GM19025 (cell line): ENCODE results near the gene CCDC136.

Source experiments
- ATAC-seq: cut with Tn5 transposase; IDR thresholded peaks from one replicate; pipeline ENCODE4 v1.9.1; 2021; ENCODE audit warnings: mild to moderate bottlenecking, low read depth, moderate library complexity; ENCODE audit not compliant: unreplicated experiment

Gene CCDC136

GRCh38 chr7:128775744-128776474, 15.9 kb upstream of the CCDC136 start, which contains the start of gene OPN1SW:
Gene OPN1SW, minus strand, starts transcription at chr7:128775794. Its CDS starts 13 bp downstream, at chr7:128775781.
- no peak for ATAC-seq

GRCh38 chr7:128777156-128778123, 14.3 kb upstream of the CCDC136 start:
- no peak for ATAC-seq

- no peak for ATAC-seq
These were observed 12.8 kb upstream of the CCDC136 start for GRCh38 chr7:128778946-128779345.

GRCh38 chr7:128781126-128781525, 10.6 kb upstream of the CCDC136 start:
- no peak for ATAC-seq

- ATAC-seq, result no peak
These were observed 9.9 kb upstream of the CCDC136 start for GRCh38 chr7:128781851-128782250.

GRCh38 chr7:128783143-128783861, 8.5 kb upstream of the CCDC136 start:
- ATAC-seq, result no peak

- no peak for ATAC-seq
These were observed 6.0 kb upstream of the CCDC136 start for GRCh38 chr7:128785738-128786137.

GRCh38 chr7:128788446-128789412, 3.0 kb upstream of the CCDC136 start:
- no peak for ATAC-seq

- no peak for ATAC-seq
These were observed 1.3 kb upstream of the CCDC136 start for GRCh38 chr7:128790315-128791041.

- ATAC-seq, result no peak
These were observed 182 bp downstream of the CCDC136 start for GRCh38 chr7:128791972-128792327.

GRCh38 chr7:128792471-128793180, 858 bp downstream of the CCDC136 start:
- no peak for ATAC-seq

GRCh38 chr7:128793181-128793547, 1.4 kb downstream of the CCDC136 start:
- no peak for ATAC-seq

GRCh38 chr7:128794020-128794419, 2.3 kb downstream of the CCDC136 start:
- ATAC-seq, result no peak

- no peak for ATAC-seq
These were observed 2.7 kb downstream of the CCDC136 start for GRCh38 chr7:128794436-128794835.

- no peak for ATAC-seq
These were observed 3.4 kb downstream of the CCDC136 start for GRCh38 chr7:128795129-128795528.

- no peak for ATAC-seq
These were observed 4.6 kb downstream of the CCDC136 start for GRCh38 chr7:128796327-128796726.

GRCh38 chr7:128799451-128799850, 7.7 kb downstream of the CCDC136 start:
- no peak for ATAC-seq

- no peak for ATAC-seq
These were observed 8.8 kb downstream of the CCDC136 start for GRCh38 chr7:128800567-128800966.
